ENCODE measurements around the gene MTG1. TPM values are rescaled to one million over a fixed set of nuclear protein-coding genes. Genes with fewer than 3 reads are reported as not detected.

Gene MTG1
- polyA plus RNA-seq, 3 donors: 13.0 to 45.8 (median 17.1) TPM

DNA sequence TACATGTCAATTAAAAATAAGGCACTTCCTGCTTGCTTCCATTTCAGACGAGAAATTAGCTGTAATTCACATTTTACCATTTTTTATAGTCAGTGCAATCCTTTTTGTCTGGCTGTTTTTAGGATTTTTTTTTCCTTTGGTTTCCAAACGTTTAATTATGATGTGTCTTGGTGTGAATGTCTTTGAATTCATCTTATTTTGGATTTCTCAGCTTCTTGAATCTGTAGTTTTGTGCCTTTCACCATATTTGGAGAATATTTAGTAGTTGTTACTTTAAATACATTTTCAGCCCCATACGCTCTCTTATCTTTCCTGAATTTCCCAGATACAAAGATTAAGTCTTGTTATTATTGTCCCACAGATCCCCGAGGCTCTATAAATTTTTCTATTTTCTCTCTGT lies 57.4 kb downstream of the MTG1 start:
- intact Hi-C loops (cut with micrococcal nuclease): no loop called here

DNA sequence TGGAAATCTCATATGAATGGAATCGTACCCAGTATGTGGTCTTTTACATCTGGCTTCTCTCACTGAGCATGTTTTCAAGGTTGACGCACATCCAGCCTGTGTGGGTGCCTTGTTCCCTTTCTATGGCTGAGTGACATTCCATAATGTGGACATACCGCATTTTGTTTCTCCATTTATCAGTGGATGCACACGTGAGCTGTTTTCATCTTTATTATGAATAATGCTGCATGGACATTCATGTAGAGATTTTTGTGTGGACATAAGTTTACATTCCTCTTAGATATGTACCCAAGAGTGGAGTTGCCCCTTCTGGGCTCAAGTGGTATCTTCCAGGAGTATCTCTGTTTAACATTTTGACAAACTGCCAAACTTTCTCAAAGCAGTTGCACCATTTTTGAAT lies 58.5 kb downstream of the MTG1 start:
- TF ChIP-seq, protein P1, sequence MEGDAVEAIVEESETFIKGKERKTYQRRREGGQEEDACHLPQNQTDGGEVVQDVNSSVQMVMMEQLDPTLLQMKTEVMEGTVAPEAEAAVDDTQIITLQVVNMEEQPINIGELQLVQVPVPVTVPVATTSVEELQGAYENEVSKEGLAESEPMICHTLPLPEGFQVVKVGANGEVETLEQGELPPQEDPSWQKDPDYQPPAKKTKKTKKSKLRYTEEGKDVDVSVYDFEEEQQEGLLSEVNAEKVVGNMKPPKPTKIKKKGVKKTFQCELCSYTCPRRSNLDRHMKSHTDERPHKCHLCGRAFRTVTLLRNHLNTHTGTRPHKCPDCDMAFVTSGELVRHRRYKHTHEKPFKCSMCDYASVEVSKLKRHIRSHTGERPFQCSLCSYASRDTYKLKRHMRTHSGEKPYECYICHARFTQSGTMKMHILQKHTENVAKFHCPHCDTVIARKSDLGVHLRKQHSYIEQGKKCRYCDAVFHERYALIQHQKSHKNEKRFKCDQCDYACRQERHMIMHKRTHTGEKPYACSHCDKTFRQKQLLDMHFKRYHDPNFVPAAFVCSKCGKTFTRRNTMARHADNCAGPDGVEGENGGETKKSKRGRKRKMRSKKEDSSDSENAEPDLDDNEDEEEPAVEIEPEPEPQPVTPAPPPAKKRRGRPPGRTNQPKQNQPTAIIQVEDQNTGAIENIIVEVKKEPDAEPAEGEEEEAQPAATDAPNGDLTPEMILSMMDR (IDR thresholded peaks at IDR 0.05): no peak
- Mint-ChIP-seq H3K27me3 (ENCODE audit: low read depth in 3 of 3) (peaks cover 2 to 8% (median 4%) of the 10 kb centered on the region in 3 donors), H3K27ac (no peak overlapping the region), H3K4me1 (no peaks in the 10 kb centered on the region), H3K9me3 (peaks cover 9 to 22% (median 17%) of the 10 kb centered on the region in 7 donors), H3K36me3 (no peaks in the 10 kb centered on the region), H3K4me3 (no peak overlapping the region)
- no peak for DNase-seq
- Histone ChIP-seq H2AFZ (ENCODE audit: insufficient read depth, low read depth, low read length, poor library complexity, severe bottlenecking) (no peak overlapping the region), H3K4me3 (replicated peaks in 1 of 3; ENCODE audit: low read depth in 2 of 3, low read length in 3 of 3) (no peak overlapping the region), H3K79me2 (ENCODE audit: insufficient read depth, low read length) (no peaks in the 10 kb centered on the region), H3K27ac (ENCODE audit: low read depth in 1 of 2, low read length in 2 of 2) (no peak overlapping the region), H4K20me1 (ENCODE audit: insufficient read depth, low read length) (no peaks in the 10 kb centered on the region), H3K4me2 (replicated peaks; ENCODE audit: extremely low read depth, low read length, poor library complexity, severe bottlenecking) (no peak overlapping the region), H3K27me3 (ENCODE audit: control insufficient read depth in 2 of 2, insufficient read depth in 2 of 2, low read length in 2 of 2) (peaks cover 0 to 2% of the 10 kb centered on the region in 2 donors), H3K9me3 (replicated peaks in 1 of 2; ENCODE audit: control insufficient read depth in 1 of 2, insufficient read depth in 1 of 2, low read length in 2 of 2) (peaks cover 2 to 21% of the 10 kb centered on the region in 2 donors), H3K4me1 (ENCODE audit: control insufficient read depth in 1 of 2, insufficient read depth in 2 of 2, low read length in 2 of 2) (no peaks in the 10 kb centered on the region), H3K9ac (ENCODE audit: insufficient read depth, low read length, poor library complexity, severe bottlenecking) (no peak overlapping the region), H3K36me3 (replicated peaks in 1 of 2; ENCODE audit: control insufficient read depth in 1 of 2, insufficient read depth in 2 of 2, low read length in 2 of 2) (no peaks in the 10 kb centered on the region)
- intact Hi-C loops (cut with micrococcal nuclease): no loop called here
- 100% methylated on average over 2 of the region's 4 CpGs for WGBS (ENCODE audit: insufficient coverage)

More for the DNA sequence above, 57.4 kb downstream of the MTG1 start:
- no peak overlapping the region for H3K9ac ChIP-seq (ENCODE audit: insufficient read depth, low read length, poor library complexity, severe bottlenecking)
- no peaks in the 10 kb centered on the region for H4K20me1 ChIP-seq (ENCODE audit: insufficient read depth, low read length)
- Mint-ChIP-seq H3K4me3 (no peak overlapping the region), H3K4me1 (no peaks in the 10 kb centered on the region), H3K27me3 (ENCODE audit: low read depth in 3 of 3) (peaks cover 2 to 12% (median 7%) of the 10 kb centered on the region in 3 donors), H3K36me3 (no peaks in the 10 kb centered on the region), H3K27ac (no peak overlapping the region), H3K9me3 (peaks cover 17 to 31% (median 26%) of the 10 kb centered on the region in 7 donors)
- WGBS (ENCODE audit: insufficient coverage): no CpG with 5 or more reads among the region's 4 CpGs
- H3K4me2 ChIP-seq (replicated peaks; ENCODE audit: extremely low read depth, low read length, poor library complexity, severe bottlenecking): no peak overlapping the region
- no peaks in the 10 kb centered on the region for H3K36me3 ChIP-seq (replicated peaks in 1 of 2; ENCODE audit: control insufficient read depth in 1 of 2, insufficient read depth in 2 of 2, low read length in 2 of 2)
- H3K4me1 ChIP-seq (ENCODE audit: control insufficient read depth in 1 of 2, insufficient read depth in 2 of 2, low read length in 2 of 2): no peaks in the 10 kb centered on the region
- TF ChIP-seq, protein P1 (IDR thresholded peaks at IDR 0.05): no peak
- no peak for DNase-seq
- H3K9me3 ChIP-seq (replicated peaks in 1 of 2; ENCODE audit: control insufficient read depth in 1 of 2, insufficient read depth in 1 of 2, low read length in 2 of 2): peaks cover 11 to 32% of the 10 kb centered on the region in 2 donors
- no peak overlapping the region for H2AFZ ChIP-seq (ENCODE audit: insufficient read depth, low read depth, low read length, poor library complexity, severe bottlenecking)
- H3K27me3 ChIP-seq (ENCODE audit: control insufficient read depth in 2 of 2, insufficient read depth in 2 of 2, low read length in 2 of 2): peaks cover 0 to 2% of the 10 kb centered on the region in 2 donors
- no peak overlapping the region for H3K4me3 ChIP-seq (replicated peaks in 1 of 3; ENCODE audit: low read depth in 2 of 3, low read length in 3 of 3)
- no peaks in the 10 kb centered on the region for H3K79me2 ChIP-seq (ENCODE audit: insufficient read depth, low read length)
- H3K27ac ChIP-seq (ENCODE audit: low read depth in 1 of 2, low read length in 2 of 2): no peak overlapping the region

Measured in CD14-positive monocyte (primary cell).